Cerebellar cortex (tissue), 1 donor: ENCODE data around the gene GOLGA8S.
"Not testable (repeated sequence)": the region's sequence is repeated elsewhere in the genome, so short reads cannot be mapped to it uniquely, and the experiment has no call there.

ENCODE experiments used
- DNase-seq: peaks from one replicate; pipeline ENCODE4 v3.0.0-alpha.2; 2015; ENCODE audit warnings: low spot score

The GOLGA8S gene

GRCh38 chr15:23398357-23398756 lies 43.8 kb downstream of the GOLGA8S start:
- not testable (repeated sequence) for DNase-seq

GRCh38 chr15:23399207-23399606 lies 44.7 kb downstream of the GOLGA8S start:
- DNase-seq, result not testable (repeated sequence)

GRCh38 chr15:23401627-23402026 lies 47.1 kb downstream of the GOLGA8S start:
- no peak for DNase-seq

GRCh38 chr15:23402140-23402539 lies 47.6 kb downstream of the GOLGA8S start:
- DNase-seq, result no peak

GRCh38 chr15:23402544-23402943 lies 48.0 kb downstream of the GOLGA8S start:
- DNase-seq, result no peak

GRCh38 chr15:23403550-23403949 lies 49.0 kb downstream of the GOLGA8S start:
- DNase-seq, result no peak

- DNase-seq, result no peak
Observed at GRCh38 chr15:23411841-23412240, 57.3 kb downstream of the GOLGA8S start.

- not testable (repeated sequence) for DNase-seq
Observed at GRCh38 chr15:23412881-23413600, 58.5 kb downstream of the GOLGA8S start.
